Stomach (tissue), 4 donors: ENCODE data around the gene FGF22.

ENCODE experiments used
- CTCF ChIP-seq, 7 experiments: fragments of 450-650 bp in 4 of 7; fragments of 200-600 bp in 3 of 7; sonication (generic) in 3 of 7; IDR thresholded peaks; one replicate each; pipeline ENCODE4 v1.5.1; 2016 to 2019; ENCODE audit warnings: antibody characterized with exemption in 7 of 7, control low read depth in 2 of 7, mild to moderate bottlenecking in 1 of 7
- EP300 ChIP-seq: sonication (generic); formaldehyde crosslinking; IDR thresholded peaks from one replicate; pipeline ENCODE4 v1.6.1; 2017; ENCODE audit warnings: antibody characterized with exemption
- POLR2A ChIP-seq, 4 donors: fragments of 450-650 bp; IDR thresholded peaks; one replicate each; pipeline ENCODE4 v1.6.1; 2016; ENCODE audit warnings: antibody characterized with exemption in 4 of 4, control low read depth in 2 of 4, mild to moderate bottlenecking in 1 of 4, moderate library complexity in 1 of 4

GRCh38 chr19:632579-633067 lies 7.1 kb upstream of the FGF22 start:
- TF ChIP-seq CTCF (IDR thresholded peaks at IDR 0.05) = no peak
- TF ChIP-seq POLR2A (IDR thresholded peaks at IDR 0.05) = no peak
- TF ChIP-seq EP300 = no peak
